ENCODE measurements around the gene FSIP2.

Gene FSIP2

GRCh38 chr2:185738679-185739472 lies at the start of gene FSIP2:
Gene FSIP2 (plus strand): TSS chr2:185738804. CDS start chr2:185738895, 91 bp downstream.
- H3K4me3 ChIP-seq = peak within 1 kb of the TSS; percentile 47
- no peaks in the 10 kb centered on the region for H3K4me1 ChIP-seq
- no peaks in the 10 kb centered on the region for H3K27me3 ChIP-seq (ENCODE audit: low read depth)
- no peaks in the 10 kb centered on the region for H3K36me3 ChIP-seq (replicated peaks)
- peak; percentile 89 to 95 for DNase-seq (ENCODE audit: low spot score in 2 of 2)
- in situ Hi-C loops (cut with MboI; ENCODE audit: low sequenced_read_pairs) = loop anchor here (10.0 to 25.0 kb wide), 4 partner anchors 227 to 534 kb away; no protein-coding TSS in a partner anchor
- no peaks in the 10 kb centered on the region for H3K9me3 ChIP-seq

- no peaks in the 10 kb centered on the region; the same call in 1 of the 2 replicates for H3K4me1 ChIP-seq
- DNase-seq (ENCODE audit: low spot score in 2 of 2) = no peak
- in situ Hi-C loops (cut with MboI; ENCODE audit: low sequenced_read_pairs) = no loop called here
- H3K9me3 ChIP-seq = no peaks in the 10 kb centered on the region
- no peaks in the 10 kb centered on the region for H3K36me3 ChIP-seq (replicated peaks)
- no peaks in the 10 kb centered on the region for H3K27me3 ChIP-seq (ENCODE audit: low read depth)
- H3K4me3 ChIP-seq = no peak overlapping the region
Observed at GRCh38 chr2:185689906-185690539, 48.6 kb upstream of the FSIP2 start.

- no peaks in the 10 kb centered on the region for H3K27me3 ChIP-seq (ENCODE audit: low read depth)
- DNase-seq (ENCODE audit: low spot score in 2 of 2) = no peak
- in situ Hi-C loops (cut with MboI; ENCODE audit: low sequenced_read_pairs) = no loop called here
- no peaks in the 10 kb centered on the region for H3K36me3 ChIP-seq (replicated peaks)
- H3K4me3 ChIP-seq = no peak overlapping the region
- H3K9me3 ChIP-seq = no peaks in the 10 kb centered on the region
- no peaks in the 10 kb centered on the region for H3K4me1 ChIP-seq
Observed at GRCh38 chr2:185695711-185696235, 42.8 kb upstream of the FSIP2 start.

GRCh38 chr2:185700883-185701282 lies 37.7 kb upstream of the FSIP2 start:
- no peaks in the 10 kb centered on the region for H3K4me1 ChIP-seq
- no peak overlapping the region for H3K4me3 ChIP-seq
- H3K36me3 ChIP-seq (replicated peaks) = no peaks in the 10 kb centered on the region
- DNase-seq (ENCODE audit: low spot score in 2 of 2) = no peak
- in situ Hi-C loops (cut with MboI; ENCODE audit: low sequenced_read_pairs) = no loop called here
- no peaks in the 10 kb centered on the region for H3K27me3 ChIP-seq (ENCODE audit: low read depth)
- no peaks in the 10 kb centered on the region for H3K9me3 ChIP-seq

- no peaks in the 10 kb centered on the region for H3K4me1 ChIP-seq
- in situ Hi-C loops (cut with MboI; ENCODE audit: low sequenced_read_pairs) = loop anchor here (10.0 to 25.0 kb wide), 4 partner anchors 222 to 530 kb away; no protein-coding TSS in a partner anchor
- DNase-seq (ENCODE audit: low spot score in 2 of 2) = no peak
- no peaks in the 10 kb centered on the region for H3K9me3 ChIP-seq
- H3K36me3 ChIP-seq (replicated peaks) = no peaks in the 10 kb centered on the region
- no peak overlapping the region for H3K4me3 ChIP-seq
- no peaks in the 10 kb centered on the region for H3K27me3 ChIP-seq (ENCODE audit: low read depth)
Observed at GRCh38 chr2:185734658-185735057, 3.9 kb upstream of the FSIP2 start.

- in situ Hi-C loops (cut with MboI; ENCODE audit: low sequenced_read_pairs) = loop anchor here (10.0 to 25.0 kb wide), 4 partner anchors 224 to 531 kb away; no protein-coding TSS in a partner anchor
- no peaks in the 10 kb centered on the region for H3K4me1 ChIP-seq
- no peak overlapping the region for H3K4me3 ChIP-seq
- no peaks in the 10 kb centered on the region for H3K27me3 ChIP-seq (ENCODE audit: low read depth)
- no peaks in the 10 kb centered on the region for H3K9me3 ChIP-seq
- H3K36me3 ChIP-seq (replicated peaks) = no peaks in the 10 kb centered on the region
- DNase-seq (ENCODE audit: low spot score in 2 of 2) = no peak
Observed at GRCh38 chr2:185736210-185736609, 2.4 kb upstream of the FSIP2 start.

GRCh38 chr2:185745864-185746859 lies 7.6 kb downstream of the FSIP2 start:
- DNase-seq (ENCODE audit: low spot score in 2 of 2) = no peak
- Histone ChIP-seq H3K36me3 (replicated peaks) (no peaks in the 10 kb centered on the region), H3K27me3 (ENCODE audit: low read depth) (no peaks in the 10 kb centered on the region), H3K4me3 (no peak overlapping the region), H3K9me3 (no peaks in the 10 kb centered on the region), H3K4me1 (no peaks in the 10 kb centered on the region)
- in situ Hi-C loops (cut with MboI; ENCODE audit: low sequenced_read_pairs) = loop anchor here (25.0 kb wide), 2 partner anchors 234 to 516 kb away; no protein-coding TSS in a partner anchor

- Histone ChIP-seq H3K4me1 (no peaks in the 10 kb centered on the region), H3K27me3 (ENCODE audit: low read depth) (no peaks in the 10 kb centered on the region), H3K4me3 (no peak overlapping the region), H3K36me3 (replicated peaks) (no peaks in the 10 kb centered on the region), H3K9me3 (no peaks in the 10 kb centered on the region)
- in situ Hi-C loops (cut with MboI; ENCODE audit: low sequenced_read_pairs) = no loop called here
- no peak for DNase-seq (ENCODE audit: low spot score in 2 of 2)
Observed at GRCh38 chr2:185757356-185757755, 18.8 kb downstream of the FSIP2 start.

- H3K9me3 ChIP-seq = peaks cover 6% of the 10 kb centered on the region; the same call in 1 of the 2 replicates
- no peaks in the 10 kb centered on the region for H3K4me1 ChIP-seq
- no peak for DNase-seq (ENCODE audit: low spot score in 2 of 2)
- no peaks in the 10 kb centered on the region for H3K36me3 ChIP-seq (replicated peaks)
- no peak overlapping the region for H3K4me3 ChIP-seq
- in situ Hi-C loops (cut with MboI; ENCODE audit: low sequenced_read_pairs) = no loop called here
- H3K27me3 ChIP-seq (ENCODE audit: low read depth) = no peaks in the 10 kb centered on the region
Observed at GRCh38 chr2:185771396-185771795, 32.8 kb downstream of the FSIP2 start.

GRCh38 chr2:185780890-185781289 lies 42.3 kb downstream of the FSIP2 start:
- no peak for DNase-seq (ENCODE audit: low spot score in 2 of 2)
- in situ Hi-C loops (cut with MboI; ENCODE audit: low sequenced_read_pairs) = no loop called here

GRCh38 chr2:185782223-185782769 lies 43.7 kb downstream of the FSIP2 start:
- DNase-seq (ENCODE audit: low spot score in 2 of 2) = no peak
- Histone ChIP-seq H3K4me3 (no peak overlapping the region), H3K9me3 (no peaks in the 10 kb centered on the region), H3K27me3 (ENCODE audit: low read depth) (no peaks in the 10 kb centered on the region), H3K36me3 (replicated peaks) (no peaks in the 10 kb centered on the region), H3K4me1 (no peaks in the 10 kb centered on the region)
- in situ Hi-C loops (cut with MboI; ENCODE audit: low sequenced_read_pairs) = no loop called here

More at GRCh38 chr2:185780890-185781289, 42.3 kb downstream of the FSIP2 start:
- Histone ChIP-seq H3K27me3 (ENCODE audit: low read depth) (no peaks in the 10 kb centered on the region), H3K36me3 (replicated peaks) (no peaks in the 10 kb centered on the region), H3K4me3 (no peak overlapping the region), H3K4me1 (no peaks in the 10 kb centered on the region), H3K9me3 (no peaks in the 10 kb centered on the region)

- Histone ChIP-seq H3K36me3 (replicated peaks) (no peaks in the 10 kb centered on the region), H3K9me3 (no peaks in the 10 kb centered on the region), H3K27me3 (ENCODE audit: low read depth) (no peaks in the 10 kb centered on the region), H3K4me3 (no peak overlapping the region), H3K4me1 (no peaks in the 10 kb centered on the region)
- in situ Hi-C loops (cut with MboI; ENCODE audit: low sequenced_read_pairs) = no loop called here
- no peak for DNase-seq (ENCODE audit: low spot score in 2 of 2)
Observed at GRCh38 chr2:185785156-185785555, 46.6 kb downstream of the FSIP2 start.

Data from HAP-1 (cell line).